SK-N-MC (cell line): ENCODE results near the gene RNF223.

Experiments
- EZH2 ChIP-seq: fragments of 200-600 bp; sonication (generic); IDR thresholded peaks from one replicate; pipeline ENCODE4 v1.6.1; 2017; ENCODE audit warnings: antibody characterized with exemption
- FOXP2 ChIP-seq: optimal IDR thresholded peaks from 2 replicates; pipeline ENCODE3; 2011; ENCODE audit warnings: mild to moderate bottlenecking, moderate library complexity; ENCODE audit not compliant: insufficient read depth; ENCODE audit errors: extremely low read length, control extremely low read depth
- POLR2AphosphoS5 ChIP-seq: IDR thresholded peaks from 2 replicates; pipeline ENCODE4 v1.6.1; 2012; ENCODE audit warnings: mild to moderate bottlenecking, low read depth, low read length, borderline replicate concordance

- TF ChIP-seq EZH2 (no peak), POLR2AphosphoS5 (no peak), FOXP2 (no peak)
Measured at GRCh38 chr1:1063261-1063944, 10.7 kb downstream of the RNF223 start.
